ENCODE results near the gene VAMP8. TPM values are rescaled to one million over a fixed set of nuclear protein-coding genes. Genes with fewer than 3 reads are reported as not detected.

The VAMP8 gene
- total RNA-seq, 1 experiment from 2014 or later: 52.0 TPM

GRCh38 chr2:85602476-85603234, 25.3 kb downstream of the VAMP8 start, which contains the start of gene TMEM150A:
Gene TMEM150A (minus strand): TSS chr2:85602698. CDS start chr2:85601948, 750 bp downstream.
- peaks cover 8% of the 10 kb centered on the region; the same call in 1 of the 2 replicates for H3K36me3 Mint-ChIP-seq
- CTCF ChIA-PET: interaction anchor here (1.6 to 2.0 kb wide), 2 partner anchors 9 to 35 kb away, joined by 7 to 11 read pairs; partner anchors contain the start of gene C2orf68
- no peaks in the 10 kb centered on the region for H3K9me3 Mint-ChIP-seq
- DNase-seq (ENCODE audit: low spot score) (peak; percentile 88), ATAC-seq (peak; percentile 88)
- peaks cover 18% of the 10 kb centered on the region for H3K4me1 Mint-ChIP-seq
- POLR2A ChIA-PET: interaction anchor here (1.0 to 1.4 kb wide), 2 partner anchors 9 to 64 kb away, joined by 6 read pairs; partner anchors contain the start of genes C2orf68 and MAT2A
- H3K27ac Mint-ChIP-seq: peak within 1 kb of the TSS; percentile 94
- peak within 1 kb of the TSS; percentile 93 for H3K4me3 Mint-ChIP-seq
- H3K27me3 Mint-ChIP-seq (ENCODE audit: low read depth): no peaks in the 10 kb centered on the region
- TF ChIP-seq CREM (CRISPR knock-in tag; IDR thresholded peaks at IDR 0.05) (peak; percentile 87; the same call in 1 of the 2 replicates), AR (CRISPR knock-in tag; IDR thresholded peaks at IDR 0.05) (no peak), PRDM15 (CRISPR knock-in tag; IDR thresholded peaks at IDR 0.05) (no peak), NFE2L1 (CRISPR knock-in tag; IDR thresholded peaks at IDR 0.05) (no peak), CBFB (CRISPR knock-in tag; IDR thresholded peaks at IDR 0.05; ENCODE audit: low read depth) (no peak), ZNF532 (CRISPR knock-in tag; IDR thresholded peaks at IDR 0.05; ENCODE audit: borderline replicate concordance) (no peak), NR3C1 (CRISPR knock-in tag; conservative IDR thresholded peaks at IDR 0.05; ENCODE audit: low read depth) (no peak), OVOL2 (CRISPR knock-in tag; IDR thresholded peaks at IDR 0.05; ENCODE audit: borderline replicate concordance) (no peak), E2F5 (CRISPR knock-in tag; IDR thresholded peaks at IDR 0.05) (no peak), TCF7 (CRISPR knock-in tag; IDR thresholded peaks at IDR 0.05; ENCODE audit: low read depth) (no peak), JAZF1 (CRISPR knock-in tag; IDR thresholded peaks at IDR 0.05) (no peak), KAT7 (CRISPR knock-in tag; IDR thresholded peaks at IDR 0.05; ENCODE audit: borderline replicate concordance) (0 out of 2 replicates have a peak, but pooled peaks have one; percentile 50), ZMAT4 (CRISPR knock-in tag; IDR thresholded peaks at IDR 0.05) (peak; percentile 65; the same call in 1 of the 2 replicates), EMX1 (CRISPR knock-in tag; IDR thresholded peaks at IDR 0.05) (no peak), MYBL2 (CRISPR knock-in tag; IDR thresholded peaks at IDR 0.05) (peak; percentile 29; the same call in 1 of the 2 replicates), IRF2 (CRISPR knock-in tag; IDR thresholded peaks at IDR 0.05; ENCODE audit: borderline replicate concordance, low read depth) (no peak), ZBTB21 (CRISPR knock-in tag; IDR thresholded peaks at IDR 0.05; ENCODE audit: borderline replicate concordance) (no peak), SMAD4 (CRISPR knock-in tag; IDR thresholded peaks at IDR 0.05) (no peak), CTCF (IDR thresholded peaks at IDR 0.05) (no peak), FOXP4 (CRISPR knock-in tag; IDR thresholded peaks at IDR 0.05) (peak; percentile 71)
